ENCODE results near the gene CCDC33.

Gene CCDC33

DNA sequence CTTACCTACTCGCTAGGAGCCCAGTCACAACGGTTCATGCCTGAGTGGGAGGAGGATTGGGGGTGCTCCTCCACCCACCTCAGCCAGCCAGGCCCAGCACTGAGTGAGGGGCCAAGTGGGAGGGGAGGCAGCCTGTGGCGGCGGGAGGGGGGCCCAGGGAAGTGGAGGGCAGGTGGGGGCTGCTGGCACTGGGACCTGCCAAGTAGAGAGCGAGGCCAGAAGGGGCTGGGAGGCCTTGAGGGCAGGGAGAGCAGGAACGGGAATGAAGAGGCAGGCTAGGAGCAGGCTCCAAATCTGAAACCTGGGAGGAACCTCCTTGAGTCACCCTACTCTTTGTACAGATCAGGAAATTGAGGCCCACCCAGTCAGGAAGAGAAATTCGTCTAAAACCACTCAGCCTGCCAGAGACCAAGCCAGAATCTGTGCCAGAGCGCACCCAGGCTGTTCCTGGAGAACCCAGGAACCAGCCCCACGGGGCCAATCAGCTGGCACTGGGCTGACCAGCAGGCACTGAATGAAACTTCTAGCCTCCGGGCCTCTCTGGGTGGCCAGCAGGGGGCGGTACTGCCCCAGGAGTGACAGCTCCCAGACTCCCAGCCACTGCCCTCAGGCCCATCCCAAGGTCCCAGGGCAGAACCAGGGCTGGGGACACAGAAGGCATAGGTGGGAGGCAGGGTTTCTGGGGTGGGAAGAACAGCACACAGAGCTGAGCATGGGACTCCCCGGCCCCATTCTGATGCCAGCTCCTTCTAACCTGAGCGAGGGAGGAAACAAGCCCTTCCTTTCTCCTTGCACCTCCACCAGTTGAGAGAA lies 146.1 kb downstream of the CCDC33 start:
- no peak for DNase-seq (ENCODE audit: low read depth)

DNA sequence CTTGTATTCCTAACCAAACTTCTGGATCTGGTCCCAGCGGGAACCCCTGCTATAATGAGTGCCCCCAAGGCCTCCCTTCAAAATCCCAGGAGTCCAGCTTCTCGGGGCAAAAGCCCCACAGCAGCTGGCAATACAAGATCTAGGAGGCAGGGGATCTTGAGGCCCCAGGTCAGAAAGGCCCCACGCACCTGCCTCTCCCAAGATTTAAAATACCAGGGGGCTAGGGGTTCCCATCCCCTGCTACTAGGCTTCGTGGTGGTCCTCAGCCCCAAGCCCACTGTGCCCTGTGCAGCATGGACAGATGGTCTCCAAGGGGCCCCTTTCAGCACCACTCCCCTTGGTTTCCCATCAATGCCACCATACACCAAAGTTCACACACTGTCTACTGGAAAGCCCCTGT lies 147.2 kb downstream of the CCDC33 start:
- no peak for DNase-seq (ENCODE audit: low read depth)

DNA sequence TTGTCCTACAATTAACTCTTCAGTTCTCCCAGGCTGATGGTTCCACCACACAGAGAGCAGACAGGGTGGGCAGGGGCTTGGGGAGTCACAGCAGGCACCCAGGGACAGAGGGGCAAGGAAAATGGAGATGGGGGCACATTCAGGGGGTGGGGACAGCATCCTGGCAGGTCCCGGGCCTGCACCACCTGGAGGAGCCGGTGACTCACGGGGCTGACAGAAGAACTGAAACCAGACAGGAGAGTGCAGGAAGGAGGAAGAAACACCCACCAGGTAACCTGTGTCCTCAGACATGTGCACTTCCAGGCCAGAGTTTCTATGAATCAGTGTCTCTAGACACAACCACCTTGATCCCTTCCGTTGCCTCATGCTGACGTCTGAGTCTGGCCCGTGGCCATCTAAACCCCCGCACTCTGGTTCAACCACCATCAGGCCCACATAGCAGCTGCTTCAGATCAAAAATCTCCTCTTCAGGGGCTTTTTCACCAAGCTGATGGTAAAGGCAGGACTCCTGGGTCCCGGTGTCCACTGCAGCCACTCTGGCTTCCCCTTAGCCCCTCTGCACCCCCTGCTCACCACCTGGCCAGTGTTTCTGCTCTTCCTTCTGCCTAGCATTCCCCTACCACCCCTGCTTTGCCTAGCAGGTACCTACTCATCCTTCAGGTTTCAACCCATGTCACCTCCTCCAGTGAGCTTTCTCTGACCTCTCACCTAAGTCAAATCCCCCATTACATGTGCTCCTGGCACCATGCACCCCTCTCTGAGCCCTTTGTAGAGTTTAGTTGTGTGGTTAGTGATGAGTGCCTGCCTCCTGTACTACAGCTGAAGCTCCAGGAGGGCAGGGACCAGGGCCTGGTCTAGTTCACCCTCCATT lies 147.8 kb downstream of the CCDC33 start:
- no peak for DNase-seq (ENCODE audit: low read depth)

DNA sequence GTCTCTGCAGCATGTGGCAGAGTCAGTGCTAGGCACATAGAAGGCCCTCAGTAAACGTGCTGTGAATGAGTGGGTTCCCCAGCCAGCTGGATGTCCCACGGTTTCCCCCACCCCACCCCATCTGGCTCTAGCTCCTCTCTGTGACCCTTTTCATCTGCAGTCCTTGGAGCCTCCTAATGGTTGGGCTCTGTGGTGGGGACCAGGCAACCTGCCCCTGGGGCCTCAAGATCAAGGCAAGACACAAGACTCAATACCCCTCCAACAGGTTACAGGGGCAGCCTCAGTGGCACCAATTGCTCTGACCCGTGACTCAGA lies 148.4 kb downstream of the CCDC33 start:
- no peak for DNase-seq (ENCODE audit: low read depth)

DNA sequence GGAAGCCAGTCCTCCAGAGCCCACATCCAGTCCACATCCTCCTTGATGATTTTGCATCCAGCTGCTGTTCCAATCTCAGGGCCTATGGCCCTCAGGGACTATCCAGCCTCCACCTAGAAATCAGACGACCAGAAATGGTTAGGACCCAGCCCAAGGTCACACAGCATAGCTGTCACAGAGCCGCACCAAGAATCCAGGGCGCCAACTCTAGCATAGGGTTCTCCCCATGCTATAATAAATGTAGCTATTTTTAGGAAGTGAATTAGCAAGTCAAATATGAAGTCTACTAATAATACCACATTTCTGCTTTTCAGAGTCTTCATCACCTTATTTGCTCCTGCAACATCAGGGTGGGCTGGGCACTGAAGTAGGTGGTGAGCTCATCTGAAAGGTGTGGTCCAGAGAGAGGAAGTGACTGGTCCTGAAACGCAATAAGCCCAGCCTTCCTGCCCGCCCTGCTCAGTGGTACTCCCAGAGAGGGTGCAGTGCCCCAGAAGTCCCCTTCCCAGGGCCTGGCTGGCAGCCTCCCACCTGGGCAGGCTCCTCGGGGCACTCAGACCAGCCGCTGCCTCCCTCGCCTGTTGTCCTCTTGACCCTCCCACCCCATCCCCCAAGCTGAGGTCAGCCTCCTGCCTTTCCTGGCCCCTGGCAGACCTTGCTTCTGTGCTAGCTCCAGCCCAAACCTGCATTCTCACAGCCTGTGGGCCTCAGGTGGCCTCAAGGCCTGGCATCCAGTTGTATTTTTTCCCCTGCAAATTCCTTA lies 148.9 kb downstream of the CCDC33 start:
- no peak for DNase-seq (ENCODE audit: low read depth)

DNA sequence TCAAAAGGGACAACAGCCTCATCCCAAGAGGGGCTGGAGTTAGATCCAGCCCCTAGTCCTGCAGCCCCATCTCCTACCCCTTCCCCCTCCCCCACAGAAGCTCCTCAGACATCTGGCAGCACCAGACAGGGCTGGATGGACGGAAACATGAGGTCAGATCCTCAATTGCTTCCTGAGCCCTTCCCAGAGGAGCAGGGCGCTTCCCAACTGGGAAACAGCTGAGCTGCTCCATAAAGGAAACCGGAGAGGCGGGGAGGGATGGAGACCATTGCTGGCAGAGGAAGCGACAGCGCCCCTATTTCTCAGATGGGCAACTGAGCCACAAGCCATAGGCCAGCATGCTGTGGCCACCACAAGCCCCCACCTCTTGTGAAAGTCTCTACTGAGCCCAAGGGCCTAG lies 149.6 kb downstream of the CCDC33 start:
- DNase-seq (ENCODE audit: low read depth): no peak

Data from CMK (cell line).